Endothelial cell of hepatic sinusoid (primary cell): ENCODE measurements around the gene ID3.

Experiments used
- in situ Hi-C: cut with HindIII; loops from 2 replicates; pipeline ENCODE4 v1.10.0; 2017; ENCODE audit warnings: low sequenced_read_pairs

Gene ID3, protein sequence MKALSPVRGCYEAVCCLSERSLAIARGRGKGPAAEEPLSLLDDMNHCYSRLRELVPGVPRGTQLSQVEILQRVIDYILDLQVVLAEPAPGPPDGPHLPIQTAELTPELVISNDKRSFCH

DNA sequence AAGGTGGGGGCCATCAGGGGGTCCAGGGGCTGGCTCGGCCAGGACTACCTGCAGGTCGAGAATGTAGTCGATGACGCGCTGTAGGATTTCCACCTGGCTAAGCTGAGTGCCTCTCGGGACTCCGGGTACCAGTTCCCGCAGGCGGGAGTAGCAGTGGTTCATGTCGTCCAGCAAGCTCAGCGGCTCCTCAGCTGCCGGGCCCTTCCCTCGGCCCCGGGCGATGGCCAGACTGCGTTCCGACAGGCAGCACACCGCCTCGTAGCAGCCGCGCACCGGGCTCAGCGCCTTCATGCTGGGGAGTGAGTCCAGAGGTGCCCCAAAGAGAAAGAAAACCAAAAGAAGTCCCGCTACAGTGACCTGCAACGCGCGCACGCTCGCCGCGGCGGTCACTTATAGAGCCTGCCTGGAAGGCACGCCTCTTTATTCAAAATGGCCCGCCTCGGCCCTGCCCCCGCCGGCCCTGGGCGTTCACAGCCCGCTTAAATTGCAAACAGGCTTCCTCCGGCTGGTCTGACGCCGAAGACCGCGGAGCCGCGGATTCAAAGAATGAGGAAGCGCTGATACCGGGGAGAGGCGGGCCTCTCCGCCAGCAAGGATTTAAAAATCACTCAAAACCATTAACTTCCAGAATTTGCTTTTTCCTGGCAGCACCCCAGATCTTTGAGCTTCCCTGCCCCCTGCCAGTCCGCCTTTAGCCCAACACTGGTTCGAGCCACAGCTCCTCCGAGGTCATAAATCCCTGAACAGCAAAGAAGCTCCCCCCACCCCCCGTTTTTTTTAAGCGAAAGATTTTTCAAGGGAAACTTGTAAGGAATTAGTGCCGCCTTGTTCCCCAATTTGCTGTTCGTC is at the start of gene ID3:
ID3 (minus strand) TSS at position 366 of the 849 bp plus-strand sequence; CDS start at position 291, 75 bp downstream.
- in situ Hi-C loops: no loop called here

GRCh38 chr1:23607944-23608343 is 48.6 kb upstream of the ID3 start:
- in situ Hi-C loops: no loop called here

DNA sequence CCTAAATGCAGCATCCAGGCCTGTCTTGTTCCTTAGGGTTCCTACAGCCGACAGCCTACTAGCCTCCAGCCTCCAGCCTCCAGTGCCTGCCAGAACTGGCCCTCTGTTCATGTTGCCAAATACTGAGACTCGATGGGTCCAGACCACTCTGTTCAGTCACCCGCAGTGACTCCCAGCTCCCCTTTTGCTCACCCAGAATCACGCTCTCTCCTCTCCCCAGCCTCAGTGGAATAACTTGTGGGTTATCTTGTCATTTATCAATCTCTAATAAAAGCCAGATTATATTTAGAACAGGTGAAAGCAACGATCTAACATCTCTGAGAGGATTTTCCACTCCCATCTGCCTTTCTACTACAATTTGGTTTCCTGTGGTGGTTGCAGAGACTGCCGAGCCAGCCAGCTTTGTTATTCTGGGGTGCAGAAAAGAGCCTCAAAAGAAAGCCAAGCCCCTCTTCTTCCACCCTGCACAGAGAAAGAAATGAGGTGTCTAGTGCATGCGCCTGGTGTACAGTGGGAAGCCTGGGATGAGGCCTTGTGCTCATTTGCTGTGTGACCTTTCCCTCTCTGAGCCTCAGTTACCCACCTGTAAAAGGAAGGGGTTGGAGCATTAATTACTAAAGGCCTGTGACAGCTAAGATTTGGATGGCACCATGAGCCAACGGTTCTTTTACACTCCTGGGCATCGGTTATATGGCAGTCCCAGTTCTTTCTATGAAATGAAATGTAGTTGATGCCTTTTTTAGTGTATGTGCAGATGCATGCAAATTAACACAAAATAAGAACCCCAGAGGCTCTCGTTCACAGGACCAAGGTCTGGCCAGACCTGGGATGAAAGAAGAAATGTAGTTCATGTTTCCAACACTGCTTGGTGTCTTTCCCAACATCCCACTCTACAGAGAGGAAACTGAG is 42.9 kb upstream of the ID3 start:
- in situ Hi-C loops: no loop called here

- in situ Hi-C loops: no loop called here
Measured at GRCh38 chr1:23601135-23601967, 42.0 kb upstream of the ID3 start.

GRCh38 chr1:23600283-23600682 is 41.0 kb upstream of the ID3 start:
- in situ Hi-C loops: no loop called here

DNA sequence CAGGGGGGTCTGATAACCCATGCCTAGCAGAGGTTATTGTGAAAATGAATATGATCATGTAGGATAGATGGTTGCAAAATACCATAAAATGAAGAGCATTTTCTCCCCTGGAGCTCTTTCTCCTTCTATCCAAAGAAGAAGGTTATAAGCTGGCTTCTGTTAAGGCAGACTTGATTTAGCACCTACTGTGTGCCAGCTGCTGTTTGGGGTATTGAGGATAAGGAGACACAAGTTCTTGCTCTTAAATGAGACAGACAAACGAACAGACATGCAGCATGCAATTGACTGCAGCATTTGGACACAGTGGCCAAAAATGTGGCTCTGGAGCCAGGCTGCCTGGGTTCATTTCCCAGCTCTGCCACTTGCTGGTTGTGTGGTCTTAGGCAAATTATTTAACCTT is 39.8 kb upstream of the ID3 start:
- in situ Hi-C loops: no loop called here

DNA sequence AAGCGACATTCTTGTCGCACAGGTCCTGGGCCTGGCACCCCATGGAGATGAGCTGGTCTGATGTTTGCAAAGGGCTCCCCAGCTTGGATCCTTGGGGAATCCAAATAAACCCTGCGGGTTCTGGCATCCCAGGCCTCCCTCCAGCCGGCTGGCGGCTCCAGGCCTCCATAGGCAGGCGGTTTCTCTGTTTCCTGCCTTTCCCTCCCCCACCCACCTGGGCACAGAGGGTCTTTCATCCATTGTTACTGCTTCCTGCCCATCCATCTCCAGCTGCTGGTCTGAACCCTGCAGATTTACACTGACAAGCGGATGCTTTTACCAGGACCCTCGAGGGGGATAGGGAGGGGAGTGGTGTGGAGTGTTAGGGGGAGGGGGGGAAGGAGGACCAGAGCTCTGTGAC is 39.1 kb upstream of the ID3 start:
- in situ Hi-C loops: no loop called here

GRCh38 chr1:23597635-23598388 is 38.5 kb upstream of the ID3 start:
- in situ Hi-C loops: no loop called here

GRCh38 chr1:23596382-23597358 is 37.4 kb upstream of the ID3 start:
- in situ Hi-C loops: no loop called here

DNA sequence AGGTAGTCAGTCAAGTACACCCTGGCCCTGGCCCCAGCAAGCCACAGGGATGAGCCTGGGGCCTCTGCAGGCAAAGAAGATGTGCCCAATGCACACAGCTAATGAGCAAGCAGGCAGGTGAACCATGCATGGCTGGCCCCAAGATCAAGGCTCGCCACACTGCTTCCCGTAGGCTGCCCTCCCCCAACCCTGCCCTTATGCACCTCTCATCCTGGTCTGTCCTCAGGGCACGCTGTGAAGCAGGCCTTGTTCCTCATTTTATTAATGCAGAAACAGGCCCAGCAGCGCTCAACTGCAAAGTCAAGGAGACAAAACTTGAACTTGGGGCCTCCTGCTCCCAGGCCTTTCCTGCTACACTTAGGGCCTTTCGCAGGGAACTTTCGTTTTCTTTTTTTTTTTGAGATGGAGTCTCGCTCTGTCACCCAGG is 35.6 kb upstream of the ID3 start:
- in situ Hi-C loops: no loop called here

DNA sequence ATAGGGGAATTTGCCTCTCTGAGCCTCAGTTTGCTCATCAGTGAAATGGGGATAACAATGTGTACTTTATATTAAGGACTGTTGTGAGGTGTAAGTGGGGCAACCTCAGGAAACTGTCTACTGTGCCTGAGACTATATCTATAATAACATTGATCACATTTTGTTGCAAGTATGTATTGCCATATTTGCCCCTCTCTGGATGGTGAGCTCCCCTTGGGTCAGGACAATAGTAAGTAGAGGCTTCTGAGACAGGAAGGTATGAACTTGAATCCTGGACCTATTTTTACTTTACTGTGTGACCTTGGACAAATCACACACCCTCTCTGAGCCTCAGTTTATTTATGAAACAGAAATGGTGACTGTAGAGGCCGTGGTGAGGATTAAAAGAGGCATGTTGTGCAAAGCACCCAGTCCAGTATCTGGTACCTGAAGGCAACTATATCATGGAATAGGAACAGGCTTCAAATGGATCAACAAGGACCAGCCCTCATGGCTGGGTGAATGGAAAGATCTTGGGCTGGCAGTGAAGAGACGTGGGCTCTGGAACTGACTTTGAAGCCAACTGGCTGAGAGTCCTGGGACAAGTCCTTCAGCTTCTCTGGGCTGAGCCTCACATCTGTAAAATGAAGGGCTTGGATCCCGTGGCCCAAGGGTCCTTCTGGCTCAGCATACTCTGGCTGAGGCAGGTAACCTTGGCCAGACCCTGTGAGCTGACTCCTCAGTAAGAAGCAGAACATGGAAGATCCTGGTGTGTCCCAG is 35.0 kb upstream of the ID3 start:
- in situ Hi-C loops: no loop called here

GRCh38 chr1:23593556-23594148 is 34.4 kb upstream of the ID3 start:
- in situ Hi-C loops: no loop called here

DNA sequence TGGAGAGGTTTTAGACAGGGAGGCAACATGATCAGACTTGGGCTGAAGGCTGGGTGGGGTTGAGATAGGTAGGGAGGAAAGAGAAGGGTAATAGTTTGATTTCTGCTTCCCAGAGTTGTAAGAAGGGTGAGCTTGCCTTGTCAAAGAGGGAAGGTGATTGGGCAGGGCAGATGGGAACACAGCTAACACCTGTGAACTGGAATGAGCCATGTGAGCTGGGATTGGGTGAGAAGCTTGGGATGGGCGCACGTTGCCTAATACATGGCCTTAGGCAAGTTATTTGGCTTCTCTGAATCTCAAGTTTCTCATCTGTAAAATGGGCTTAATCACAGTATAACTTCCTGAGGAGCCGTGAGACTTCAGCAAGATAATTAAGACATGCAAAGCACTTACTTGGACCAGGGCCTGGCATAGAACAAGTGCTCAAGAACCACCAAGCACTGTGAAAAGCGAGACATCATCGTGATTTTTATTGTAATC is 33.8 kb upstream of the ID3 start:
- in situ Hi-C loops: no loop called here

DNA sequence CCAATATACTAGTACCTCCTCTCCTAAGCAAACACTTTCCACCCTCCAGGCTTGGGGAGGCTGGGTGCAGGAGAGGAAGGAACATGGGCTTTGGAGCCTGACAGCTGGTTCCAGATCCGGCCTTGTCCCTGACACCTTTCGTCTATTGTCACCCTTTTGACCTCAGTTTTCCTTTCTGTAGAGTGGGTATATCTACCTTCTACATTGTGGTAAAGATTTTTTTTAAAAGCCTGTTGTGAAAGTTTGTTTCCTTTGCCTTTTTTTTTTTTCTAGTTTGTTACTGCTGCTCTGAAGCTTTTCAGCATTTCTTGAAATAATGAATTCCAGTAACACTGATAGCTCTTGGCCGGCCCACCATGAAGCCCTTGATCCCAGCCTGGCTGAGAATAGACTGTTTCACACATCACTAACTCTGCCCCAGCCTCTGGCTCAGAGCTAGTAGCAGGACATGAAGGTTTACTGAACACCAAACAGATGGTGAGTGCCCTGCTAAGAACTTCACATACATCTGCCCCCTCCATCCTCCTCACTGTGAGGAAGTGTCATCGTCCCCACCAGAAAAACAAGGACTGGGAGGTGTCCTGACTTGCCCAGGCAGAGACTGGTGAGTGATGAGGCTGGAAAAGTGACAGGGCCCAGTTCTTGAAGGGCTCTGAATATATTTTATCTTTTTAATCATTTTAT is 33.0 kb upstream of the ID3 start:
- in situ Hi-C loops: no loop called here

DNA sequence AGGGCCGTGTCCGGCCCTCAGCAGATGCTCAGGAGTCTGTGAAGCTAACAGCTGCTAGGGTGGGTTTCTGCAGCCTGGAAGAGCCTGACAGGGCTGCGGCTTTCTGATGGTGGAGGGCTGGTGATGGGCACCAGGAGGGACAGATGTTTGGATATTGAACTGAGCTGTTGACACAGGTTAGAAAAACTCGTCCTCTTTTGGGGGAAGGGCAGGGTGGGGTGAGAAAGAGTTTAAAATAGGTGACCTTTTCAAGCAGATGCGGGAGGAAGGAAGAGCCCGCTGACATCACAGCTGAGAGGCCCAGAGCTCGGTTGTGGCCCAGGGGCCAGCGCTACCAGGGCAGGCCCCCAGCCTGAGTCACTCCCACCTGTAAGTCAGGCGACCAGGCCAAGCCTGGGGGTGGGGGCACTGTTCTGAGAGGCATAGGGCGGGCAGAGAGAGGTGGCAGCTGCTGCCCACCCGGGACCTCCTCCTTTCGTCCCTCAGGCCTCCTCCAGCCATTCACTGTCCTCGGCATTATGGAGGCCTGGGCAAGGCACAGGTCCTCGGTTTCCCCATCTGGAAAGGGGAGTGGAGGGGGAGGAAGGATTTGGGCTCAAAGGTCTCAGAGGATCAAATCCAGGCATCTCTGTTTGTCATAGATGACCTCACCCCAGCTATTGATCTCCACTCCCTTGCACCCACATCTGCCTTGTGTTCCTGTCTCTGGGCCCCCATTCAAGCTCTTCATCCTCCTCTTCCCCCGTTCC is 32.3 kb upstream of the ID3 start:
- in situ Hi-C loops: no loop called here

GRCh38 chr1:23590058-23590783 is 30.9 kb upstream of the ID3 start:
- in situ Hi-C loops: no loop called here
